Uterus (tissue), 2 donors: ENCODE data around the gene LSM14A.

Experiments
- POLR2A ChIP-seq, 2 donors: fragments of 450-650 bp; IDR thresholded peaks; one replicate each; pipeline ENCODE4 v1.6.1; 2016; ENCODE audit warnings: antibody characterized with exemption in 2 of 2, mild to moderate bottlenecking in 1 of 2, moderate library complexity in 1 of 2
- TF ChIP-seq, protein P1 (sequence below), 4 experiments: fragments of 200-600 bp in 2 of 4; fragments of 450-650 bp in 2 of 4; sonication (generic) in 2 of 4; IDR thresholded peaks; one replicate each; pipeline ENCODE4 v1.5.1; 2016 to 2019; ENCODE audit warnings: antibody characterized with exemption in 4 of 4, mild to moderate bottlenecking in 2 of 4, moderate library complexity in 1 of 4

DNA sequence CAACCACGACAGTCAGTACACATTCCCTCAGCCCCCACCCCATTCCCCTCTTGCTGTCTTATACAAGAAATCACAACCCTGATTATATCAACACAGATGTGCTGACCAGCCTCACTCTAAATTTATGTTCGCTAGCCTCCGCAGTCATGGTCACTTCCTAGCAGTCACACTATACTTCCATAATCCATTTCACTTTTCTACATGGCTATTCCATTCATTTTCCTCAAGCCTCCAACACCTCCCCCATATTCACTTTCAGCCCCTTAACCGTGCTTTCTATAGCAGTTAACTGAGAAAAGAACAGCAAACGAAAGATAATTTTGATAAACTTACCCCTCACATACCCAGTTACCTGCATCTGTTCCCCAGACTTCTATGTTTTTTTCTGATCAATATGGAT lies 8.4 kb downstream of the LSM14A start:
- TF ChIP-seq, protein P1, sequence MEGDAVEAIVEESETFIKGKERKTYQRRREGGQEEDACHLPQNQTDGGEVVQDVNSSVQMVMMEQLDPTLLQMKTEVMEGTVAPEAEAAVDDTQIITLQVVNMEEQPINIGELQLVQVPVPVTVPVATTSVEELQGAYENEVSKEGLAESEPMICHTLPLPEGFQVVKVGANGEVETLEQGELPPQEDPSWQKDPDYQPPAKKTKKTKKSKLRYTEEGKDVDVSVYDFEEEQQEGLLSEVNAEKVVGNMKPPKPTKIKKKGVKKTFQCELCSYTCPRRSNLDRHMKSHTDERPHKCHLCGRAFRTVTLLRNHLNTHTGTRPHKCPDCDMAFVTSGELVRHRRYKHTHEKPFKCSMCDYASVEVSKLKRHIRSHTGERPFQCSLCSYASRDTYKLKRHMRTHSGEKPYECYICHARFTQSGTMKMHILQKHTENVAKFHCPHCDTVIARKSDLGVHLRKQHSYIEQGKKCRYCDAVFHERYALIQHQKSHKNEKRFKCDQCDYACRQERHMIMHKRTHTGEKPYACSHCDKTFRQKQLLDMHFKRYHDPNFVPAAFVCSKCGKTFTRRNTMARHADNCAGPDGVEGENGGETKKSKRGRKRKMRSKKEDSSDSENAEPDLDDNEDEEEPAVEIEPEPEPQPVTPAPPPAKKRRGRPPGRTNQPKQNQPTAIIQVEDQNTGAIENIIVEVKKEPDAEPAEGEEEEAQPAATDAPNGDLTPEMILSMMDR (IDR thresholded peaks at IDR 0.05) = no peak
- no peak for TF ChIP-seq POLR2A (IDR thresholded peaks at IDR 0.05)
